SK-N-SH (cell line): ENCODE measurements around the gene AGAP1. TPM values are rescaled to one million over a fixed set of nuclear protein-coding genes. Genes with fewer than 3 reads are reported as not detected.

ENCODE experiments used
- CTCF ChIA-PET: fragments of 300-600, 350-600 bp; formaldehyde crosslinking; extraction: SDS; loops from one replicate; lab custom pipeline; 2021; lab: Yijun Ruan, JAX
- POLR2A ChIA-PET: fragments of 350-600 bp; sonication (Branson Sonifier 250); formaldehyde crosslinking; extraction: SDS; loops from one replicate; lab custom pipeline; 2020; ENCODE audit warnings: antibody characterized with exemption, inconsistent platforms; lab: Yijun Ruan, JAX
- DNase-seq: peaks from one replicate; pipeline ENCODE4 v3.0.0; 2012
- H2AFZ ChIP-seq: fragments of 200-600 bp; sonication (generic); 2 replicates; pipeline ENCODE4 v1.8.1; 2016; ENCODE audit warnings: antibody characterized with exemption, mild to moderate bottlenecking, low read depth
- H3F3A ChIP-seq: fragments of 200-600 bp; sonication (generic); replicated peaks from 2 replicates; pipeline ENCODE3; 2016; ENCODE audit warnings: antibody characterized with exemption, mild to moderate bottlenecking; ENCODE audit not compliant: insufficient read depth
- H3K27ac ChIP-seq, 2 experiments: fragments of 200-500 bp in 1 of 2; fragments of 200-600 bp in 1 of 2; sonication (Bioruptor generic) in 1 of 2; sonication (generic), shearing (Covaris generic) in 1 of 2; 2 replicates each; pipeline versions ENCODE4 v1.5.1 to v1.6.1; 2014 to 2016; ENCODE audit warnings: low read depth in 2 of 2, inconsistent platforms in 1 of 2, low read length in 1 of 2, mild to moderate bottlenecking in 1 of 2, mixed read lengths in 1 of 2
- H3K27me3 ChIP-seq: fragments of 200-600 bp; sonication (generic), shearing (Covaris generic); 2 replicates; pipeline ENCODE4 v1.6.1; 2016; ENCODE audit warnings: mixed run types; ENCODE audit not compliant: insufficient read depth
- H3K36me3 ChIP-seq, 2 experiments: fragments of 200-500 bp in 1 of 2; fragments of 200-600 bp in 1 of 2; sonication (Bioruptor generic) in 1 of 2; sonication (generic) in 1 of 2; replicated peaks in 1 of 2; 2 replicates each; pipeline versions ENCODE3 to v1.5.1; 2014 to 2016; ENCODE audit warnings: low read length in 1 of 2, mild to moderate bottlenecking in 1 of 2; ENCODE audit not compliant: insufficient read depth in 2 of 2, control insufficient read depth in 1 of 2
- H3K4me1 ChIP-seq, 2 experiments: fragments of 200-500 bp in 1 of 2; fragments of 200-600 bp in 1 of 2; sonication (Bioruptor generic) in 1 of 2; sonication (generic), shearing (Covaris generic) in 1 of 2; 2 replicates each; pipeline versions ENCODE4 v1.5.1 to v1.6.1; 2014 to 2016; ENCODE audit warnings: low read depth in 1 of 2, low read length in 1 of 2, mixed run types in 1 of 2; ENCODE audit not compliant: insufficient read depth in 2 of 2, control insufficient read depth in 1 of 2
- H3K4me2 ChIP-seq: fragments of 200-600 bp; sonication (generic), shearing (Covaris generic); 2 replicates; pipeline ENCODE4 v1.6.1; 2017; ENCODE audit warnings: mixed run types
- H3K4me3 ChIP-seq, 2 experiments: fragments of 200-500 bp in 1 of 2; fragments of 200-600 bp in 1 of 2; sonication (Bioruptor generic) in 1 of 2; sonication (generic), shearing (Covaris generic) in 1 of 2; 2 replicates each; pipeline versions ENCODE4 v1.5.1 to v1.8.1; 2014 to 2016; ENCODE audit warnings: low read depth in 2 of 2, inconsistent platforms in 1 of 2, low read length in 1 of 2, mild to moderate bottlenecking in 1 of 2, mixed read lengths in 1 of 2, moderate library complexity in 1 of 2
- H3K79me2 ChIP-seq: fragments of 200-600 bp; sonication (generic); 2 replicates; pipeline ENCODE4 v1.8.1; 2017; ENCODE audit warnings: mild to moderate bottlenecking; ENCODE audit not compliant: insufficient read depth
- H3K9ac ChIP-seq: fragments of 200-600 bp; sonication (generic); 2 replicates; pipeline ENCODE4 v1.6.1; 2017; ENCODE audit warnings: mixed run types
- H3K9me2 ChIP-seq: fragments of 200-600 bp; sonication (generic); 2 replicates; pipeline ENCODE4 v1.6.1; 2017; ENCODE audit warnings: mixed run types
- H3K9me3 ChIP-seq: fragments of 200-600 bp; sonication (generic); 2 replicates; pipeline ENCODE4 v1.6.1; 2017; ENCODE audit warnings: mixed run types, mild to moderate bottlenecking, moderate library complexity
- H4K20me1 ChIP-seq: fragments of 200-600 bp; sonication (generic); 2 replicates; pipeline ENCODE4 v1.6.1; 2017; ENCODE audit warnings: mild to moderate bottlenecking, mixed run types; ENCODE audit not compliant: insufficient read depth
- CHD2 ChIP-seq: fragments of 150-350 bp; IDR thresholded peaks from 2 replicates; pipeline ENCODE4 v1.6.1; 2018; ENCODE audit warnings: low read length; ENCODE audit not compliant: partially characterized antibody
- CTCF ChIP-seq: fragments of 200-600 bp; sonication (generic); IDR thresholded peaks from 2 replicates; pipeline ENCODE4 v1.6.1; 2017; ENCODE audit warnings: antibody characterized with exemption, mild to moderate bottlenecking, moderate library complexity
- EP300 ChIP-seq, 2 experiments: IDR thresholded peaks; 2 replicates each; pipeline versions ENCODE4 v1.4.0 to v1.6.1; 2012; ENCODE audit warnings: borderline replicate concordance in 1 of 2, low read depth in 1 of 2, low read length in 1 of 2
- EZH2phosphoT487 ChIP-seq: fragments of 200-600 bp; sonication (generic); IDR thresholded peaks from 2 replicates; pipeline ENCODE4 v1.6.1; 2017; ENCODE audit warnings: low read depth, mixed run types, mild to moderate bottlenecking, antibody characterized with exemption, moderate library complexity, borderline replicate concordance
- GABPA ChIP-seq: IDR thresholded peaks from 2 replicates; pipeline ENCODE4 v1.4.0; 2012; ENCODE audit warnings: low read depth, mild to moderate bottlenecking
- GATA2 ChIP-seq: sonication (generic); formaldehyde crosslinking; IDR thresholded peaks from 2 replicates; pipeline ENCODE4 v1.5.0; 2020; ENCODE audit warnings: mild to moderate bottlenecking, missing genetic modification reagents
- IRF3 ChIP-seq: fragments of 150-350 bp; IDR thresholded peaks from 2 replicates; pipeline ENCODE4 v1.6.1; 2016; ENCODE audit warnings: mild to moderate bottlenecking, low read depth, low read length
- MXI1 ChIP-seq: IDR thresholded peaks from 2 replicates; pipeline ENCODE4 v1.6.1; 2012; ENCODE audit warnings: mild to moderate bottlenecking, low read depth, low read length, improper control_type of control experiment
- NRF1 ChIP-seq: IDR thresholded peaks from 2 replicates; pipeline ENCODE4 v1.6.1; 2012; ENCODE audit warnings: low read depth, mild to moderate bottlenecking, low read length
- RAD21 ChIP-seq: IDR thresholded peaks from 2 replicates; pipeline ENCODE4 v1.6.1; 2012; ENCODE audit warnings: mild to moderate bottlenecking, low read length
- SIN3A ChIP-seq: IDR thresholded peaks from 2 replicates; pipeline ENCODE4 v1.6.1; 2012; ENCODE audit warnings: low read depth, mild to moderate bottlenecking, low read length, moderate library complexity, borderline replicate concordance
- SMC3 ChIP-seq: IDR thresholded peaks from 2 replicates; pipeline ENCODE4 v1.6.1; 2012; ENCODE audit warnings: low read depth, low read length, improper control_type of control experiment
- TCF12 ChIP-seq: IDR thresholded peaks from 2 replicates; pipeline ENCODE4 v1.4.0; 2012
- YY1 ChIP-seq: IDR thresholded peaks from 2 replicates; pipeline ENCODE4 v1.4.0; 2012; ENCODE audit warnings: low read depth, mild to moderate bottlenecking
- WGBS: methylation state at CpG from one replicate; pipeline ENCODE4 v1.1.6; 2017; ENCODE audit warnings: low lambda C conversion rate; 5-methylcytosine and 5-hydroxymethylcytosine counted together
- polyA plus RNA-seq, 3 experiments: library from polyadenylated mRNA; depleted of rRNA; stranded (reverse); fragments of >200 nt; gene quantifications; 2 replicates each; pipeline ENCODE4 v1.2.3, GENCODE V29; 2012
- TF ChIP-seq, protein P1 (sequence below): fragments of 150-350 bp; IDR thresholded peaks from 2 replicates; pipeline ENCODE4 v1.6.1; 2017; ENCODE audit warnings: antibody characterized with exemption, low read length, low read depth, borderline replicate concordance

AGAP1 gene
- polyA plus RNA-seq, 1 of the 3 experiments (the other 2 are of a cell fraction), result 8.8 TPM

- CTCF ChIA-PET, result interaction anchor here (1.0 to 2.4 kb wide), 3 partner anchors 24 to 44 kb away, joined by 3 to 12 read pairs (median 7); no protein-coding TSS in a partner anchor
- TF ChIP-seq GATA2 (CRISPR knock-in tag), result peak; percentile 59
- peak in 1 of 2 experiments; percentile 42; a peak in 1 of 4 replicates for TF ChIP-seq EP300 (IDR thresholded peaks at IDR 0.05; ENCODE audit: borderline replicate concordance in 1 of 2, low read depth in 1 of 2, low read length in 1 of 2)
- peak; percentile 9; the same call in 1 of the 2 replicates for TF ChIP-seq RAD21
- no peak for TF ChIP-seq EZH2phosphoT487
- no peaks in the 10 kb centered on the region for H3K9me2 ChIP-seq
- POLR2A ChIA-PET, result no interaction called here
- H3K4me1 ChIP-seq, result peaks cover 0 to 43% of the 10 kb centered on the region in 2 experiments; a peak in 2 of 4 replicates
- no peak overlapping the region for H3K4me3 ChIP-seq
- peak; percentile 64 for DNase-seq
- H3K79me2 ChIP-seq, result no peaks in the 10 kb centered on the region
- no peaks in the 10 kb centered on the region for H3F3A ChIP-seq
- H3K4me2 ChIP-seq, result no peak overlapping the region
- no peaks in the 10 kb centered on the region for H4K20me1 ChIP-seq
- H3K9ac ChIP-seq, result no peak overlapping the region
- no peaks in the 10 kb centered on the region for H3K9me3 ChIP-seq
- peak overlapping the region in 1 of 2 experiments; percentile 89; a peak in 2 of 4 replicates for H3K27ac ChIP-seq
- H3K27me3 ChIP-seq, result no peaks in the 10 kb centered on the region
- peaks cover 0 to 3% of the 10 kb centered on the region in 2 experiments for H3K36me3 ChIP-seq
- no peak overlapping the region for H2AFZ ChIP-seq
- 82% methylated on average over 3 of the region's 3 CpGs for WGBS
These were observed 227.8 kb downstream of the AGAP1 start for GRCh38 chr2:235721625-235722024.

DNA sequence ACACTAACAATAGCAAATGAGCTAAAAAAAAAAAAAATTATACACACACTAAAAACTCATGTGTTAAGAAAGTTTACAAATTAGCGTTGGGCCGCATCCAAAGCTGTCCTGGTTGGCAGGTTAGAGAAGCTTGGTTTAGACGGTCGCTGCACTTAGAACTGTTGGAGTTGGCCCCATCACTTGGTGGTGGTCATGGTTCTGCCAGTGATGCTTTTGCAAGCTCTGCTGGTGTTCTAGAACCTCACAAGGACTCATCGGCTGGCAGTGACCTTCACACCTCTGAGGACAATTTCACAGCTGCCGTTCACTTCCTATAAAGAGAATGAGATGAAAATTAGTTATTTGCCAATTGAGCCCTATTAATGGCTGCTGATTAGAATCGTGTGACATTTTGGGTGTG, 229.0 kb downstream of the AGAP1 start:
- no peak overlapping the region for H2AFZ ChIP-seq
- H3K9ac ChIP-seq, result no peak overlapping the region
- H3K27me3 ChIP-seq, result no peaks in the 10 kb centered on the region
- CTCF ChIA-PET, result interaction anchor here (1.1 to 2.1 kb wide), 4 partner anchors 18 to 71 kb away, joined by 3 to 12 read pairs (median 4); no protein-coding TSS in a partner anchor
- POLR2A ChIA-PET, result no interaction called here
- no peaks in the 10 kb centered on the region for H3F3A ChIP-seq
- H3K36me3 ChIP-seq, result peaks cover 0 to 3% of the 10 kb centered on the region in 2 experiments
- H3K4me1 ChIP-seq, result peaks cover 0 to 34% of the 10 kb centered on the region in 2 experiments; a peak in 2 of 4 replicates
- no peak overlapping the region; a peak in 1 of 4 replicates for H3K27ac ChIP-seq
- H3K9me3 ChIP-seq, result no peaks in the 10 kb centered on the region
- TF ChIP-seq SMC3 (no peak), SIN3A (no peak), NRF1 (no peak), TCF12 (no peak), CTCF (no peak)
- no peaks in the 10 kb centered on the region for H3K9me2 ChIP-seq
- WGBS, result 97% methylated on average over 7 of the region's 7 CpGs
- no peaks in the 10 kb centered on the region for H4K20me1 ChIP-seq
- H3K4me3 ChIP-seq, result no peak overlapping the region
- no peaks in the 10 kb centered on the region for H3K79me2 ChIP-seq
- DNase-seq, result no peak
- H3K4me2 ChIP-seq, result no peak overlapping the region

DNA sequence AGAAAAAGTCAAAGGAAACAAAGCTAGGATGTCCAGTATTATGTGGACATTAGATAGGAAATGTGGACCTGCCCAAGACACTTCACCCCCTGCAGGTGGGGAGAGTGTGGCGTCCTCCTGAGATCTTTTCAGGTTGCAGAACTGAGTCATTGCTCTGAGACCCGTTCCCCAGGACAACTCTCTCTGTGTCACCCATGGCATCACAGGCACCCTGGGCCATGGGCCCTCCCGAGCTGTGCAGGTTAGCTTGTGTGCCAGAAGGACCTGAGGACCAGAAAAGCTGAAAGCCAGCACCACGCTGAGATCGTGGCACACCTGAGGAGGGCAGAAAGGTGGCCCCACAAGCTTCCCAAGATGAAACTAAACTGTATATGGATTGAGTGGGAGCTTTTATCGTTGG, 229.5 kb downstream of the AGAP1 start:
- ChIA-PET CTCF (interaction anchor here (1.1 to 2.1 kb wide), 6 partner anchors 17 to 130 kb away, joined by 3 to 12 read pairs (median 4); no protein-coding TSS in a partner anchor), POLR2A (no interaction called here)
- peaks cover 0 to 35% of the 10 kb centered on the region in 2 experiments; a peak in 2 of 4 replicates for H3K4me1 ChIP-seq
- no peak overlapping the region for H2AFZ ChIP-seq
- 97% methylated on average over 5 of the region's 6 CpGs for WGBS
- no peak overlapping the region for H3K9ac ChIP-seq
- no peaks in the 10 kb centered on the region for H4K20me1 ChIP-seq
- no peaks in the 10 kb centered on the region for H3K27me3 ChIP-seq
- H3K9me2 ChIP-seq, result no peaks in the 10 kb centered on the region
- H3K27ac ChIP-seq, result no peak overlapping the region; a peak in 1 of 4 replicates
- H3F3A ChIP-seq, result no peaks in the 10 kb centered on the region
- H3K79me2 ChIP-seq, result no peaks in the 10 kb centered on the region
- no peak overlapping the region for H3K4me3 ChIP-seq
- DNase-seq, result no peak
- no peak overlapping the region for H3K4me2 ChIP-seq
- H3K9me3 ChIP-seq, result no peaks in the 10 kb centered on the region
- H3K36me3 ChIP-seq, result peaks cover 0 to 1% of the 10 kb centered on the region in 2 experiments
- TF ChIP-seq, protein P1, sequence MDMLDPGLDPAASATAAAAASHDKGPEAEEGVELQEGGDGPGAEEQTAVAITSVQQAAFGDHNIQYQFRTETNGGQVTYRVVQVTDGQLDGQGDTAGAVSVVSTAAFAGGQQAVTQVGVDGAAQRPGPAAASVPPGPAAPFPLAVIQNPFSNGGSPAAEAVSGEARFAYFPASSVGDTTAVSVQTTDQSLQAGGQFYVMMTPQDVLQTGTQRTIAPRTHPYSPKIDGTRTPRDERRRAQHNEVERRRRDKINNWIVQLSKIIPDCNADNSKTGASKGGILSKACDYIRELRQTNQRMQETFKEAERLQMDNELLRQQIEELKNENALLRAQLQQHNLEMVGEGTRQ, result no peak
- TF ChIP-seq NRF1 (no peak), MXI1 (no peak), CHD2 (no peak), SMC3 (no peak), IRF3 (no peak), GABPA (no peak), YY1 (no peak)
